Measurements from ENCODE around the gene PIK3AP1.

- TF ChIP-seq EZH2 (IDR thresholded peaks at IDR 0.05) (no peak), POLR2AphosphoS5 (IDR thresholded peaks at IDR 0.05; ENCODE audit: borderline replicate concordance, low read depth, low read length) (no peak)
These were observed 60.0 kb downstream of the PIK3AP1 start for GRCh38 chr10:96660297-96660696.

Data from SK-N-MC (cell line).